ENCODE measurements around the gene SYNGR3.
A peak's percentile ranks its signal among the peaks of the same experiment; 100 is the strongest.

SYNGR3 gene

GRCh38 chr16:1976951-1977874, 12.6 kb upstream of the SYNGR3 start:
- DNase-seq (ENCODE audit: low spot score): no peak

DNA sequence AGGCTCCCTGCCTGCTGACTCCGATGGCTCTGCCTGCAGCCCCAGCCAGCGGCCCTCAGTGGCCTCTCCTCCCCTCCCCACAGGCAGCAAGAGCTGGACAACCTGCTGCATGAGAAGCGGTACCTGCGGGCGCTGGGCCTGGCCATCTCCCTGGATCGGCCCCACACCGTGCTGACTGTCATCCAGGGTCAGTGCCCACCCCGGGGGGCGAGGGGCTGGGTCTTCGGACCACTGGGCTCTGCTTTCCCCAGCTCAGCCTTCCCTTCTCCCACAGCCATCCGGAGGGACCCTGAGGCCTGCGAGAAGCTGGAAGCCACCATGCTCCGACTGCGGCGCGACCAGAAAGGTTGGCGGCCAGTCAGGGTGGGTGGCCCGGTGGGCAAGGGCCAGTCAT, 11.9 kb upstream of the SYNGR3 start:
- no peak for DNase-seq (ENCODE audit: low spot score)

- DNase-seq (ENCODE audit: low spot score): no peak
Observed at GRCh38 chr16:1978476-1979120, 11.2 kb upstream of the SYNGR3 start.

DNA sequence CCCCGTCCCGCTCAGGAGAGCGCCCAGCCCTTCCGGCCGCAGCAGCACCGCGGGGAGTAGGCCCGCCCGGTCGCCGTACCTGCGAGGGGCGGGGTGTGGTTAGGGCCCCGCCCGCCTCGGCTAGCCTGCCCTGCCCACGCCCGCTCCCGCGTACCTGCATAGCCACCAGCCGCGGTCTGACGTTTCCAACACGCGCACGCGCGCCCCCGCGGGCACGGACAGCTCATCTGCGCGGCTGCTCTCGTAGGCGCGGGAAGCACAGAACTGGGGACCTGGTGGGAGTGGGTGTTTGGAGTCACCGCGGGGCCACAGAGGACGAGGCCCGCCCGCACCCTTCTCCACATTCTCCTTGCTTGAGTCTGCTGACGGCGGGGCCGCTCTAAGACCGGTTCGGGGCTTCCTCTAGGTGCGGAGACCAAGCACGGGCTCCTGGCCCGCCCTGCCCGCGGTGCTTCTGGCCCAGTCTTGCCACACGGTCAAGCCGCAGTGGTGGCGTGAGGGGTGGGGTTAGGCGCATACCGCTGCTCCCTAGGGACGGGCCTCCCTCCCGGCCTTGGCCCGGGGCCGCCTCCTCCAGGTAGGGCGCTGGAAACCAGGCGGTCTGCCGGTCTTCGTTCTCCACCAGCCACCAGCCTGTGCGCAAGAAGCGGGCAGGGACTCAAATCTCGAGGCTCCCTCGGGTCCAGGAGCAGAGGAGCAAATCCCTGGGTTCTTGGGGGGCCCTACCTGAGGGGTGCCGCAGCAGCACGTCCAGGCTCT, 10.3 kb upstream of the SYNGR3 start:
- DNase-seq (ENCODE audit: low spot score): peak; percentile 60

DNA sequence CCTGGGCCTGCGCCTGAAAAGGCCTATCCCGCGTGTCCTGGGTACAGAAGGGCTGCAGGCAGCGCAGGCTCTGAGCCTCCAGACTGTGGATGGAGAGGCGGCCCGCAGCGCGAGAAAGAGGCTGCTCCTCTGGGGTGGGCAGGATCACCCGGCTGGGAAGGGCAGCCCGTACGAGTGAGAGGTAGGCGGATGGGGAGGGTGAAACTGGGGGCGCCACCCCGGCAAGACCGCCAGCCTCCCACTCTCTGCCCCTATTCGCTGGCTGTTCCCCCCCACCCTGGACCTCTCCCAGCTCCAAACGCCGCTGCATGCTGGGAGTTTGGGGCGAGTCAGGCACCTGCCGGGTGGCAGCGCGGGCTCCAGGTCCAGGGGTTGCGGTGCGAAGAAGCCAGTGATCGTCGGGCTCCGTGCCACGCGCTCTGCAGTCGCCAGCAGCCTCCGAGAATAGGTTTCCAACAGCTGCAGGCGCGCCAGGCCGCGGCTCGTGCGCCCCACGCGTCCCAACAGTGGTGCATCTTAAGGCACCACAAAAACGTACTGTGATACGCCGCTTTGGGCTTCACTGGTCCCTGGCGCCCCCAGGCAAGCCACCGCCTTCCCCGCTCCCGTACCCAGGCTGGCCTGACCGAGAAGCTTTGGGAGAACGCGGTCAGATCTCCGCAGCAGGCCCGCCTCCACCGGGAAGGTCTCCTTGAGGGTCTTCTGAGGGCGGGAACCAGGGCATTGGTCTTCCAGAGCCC, 9.6 kb upstream of the SYNGR3 start:
- no peak for DNase-seq (ENCODE audit: low spot score)

DNA sequence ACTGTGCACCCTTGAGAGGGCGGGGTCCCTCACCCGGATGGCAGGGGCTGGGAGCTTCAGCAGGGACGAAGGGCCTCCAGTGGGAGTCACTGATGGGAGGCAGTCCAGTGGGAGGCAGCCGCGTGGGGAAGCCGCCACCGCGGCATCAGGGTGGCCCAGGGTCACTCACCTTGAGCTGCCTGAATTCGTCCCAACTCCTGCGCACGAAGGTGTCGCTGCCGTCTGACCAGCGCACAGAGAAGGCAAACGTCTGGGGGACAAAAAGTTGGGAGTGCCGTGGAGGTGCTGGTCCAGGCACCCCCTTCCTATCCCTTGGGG, 9.0 kb upstream of the SYNGR3 start:
- no peak for DNase-seq (ENCODE audit: low spot score)

DNA sequence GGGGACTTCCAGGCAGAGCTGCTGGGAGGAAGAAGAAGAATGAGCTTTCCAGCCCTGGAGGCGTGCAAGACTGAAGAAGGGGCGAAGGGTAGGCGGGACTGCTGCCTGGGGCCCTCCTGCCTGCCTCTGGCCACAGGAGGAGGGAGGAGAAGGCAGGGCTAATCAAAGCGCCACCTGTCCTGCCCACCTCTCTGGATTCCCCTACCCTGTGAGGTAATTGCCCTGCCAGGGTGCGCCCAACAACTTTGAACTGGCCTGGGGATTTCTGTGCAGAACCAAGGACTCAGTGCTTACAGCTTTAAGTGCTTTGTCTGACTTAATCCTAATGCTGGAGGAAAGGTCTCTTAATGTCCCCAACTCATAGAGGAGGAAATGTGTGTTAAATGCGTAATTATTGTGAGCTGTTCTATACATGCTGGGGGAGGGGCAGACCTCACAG, 8.4 kb upstream of the SYNGR3 start, which contains the start of gene NOXO1:
Gene NOXO1, minus strand, starts transcription at position 72 of the 439 bp plus-strand sequence. CDS start 290 bp downstream, outside the sequence.
- no peak for DNase-seq (ENCODE audit: low spot score)

GRCh38 chr16:1982013-1982433, 7.7 kb upstream of the SYNGR3 start:
- DNase-seq (ENCODE audit: low spot score): no peak

GRCh38 chr16:1982991-1983543, 6.7 kb upstream of the SYNGR3 start:
- no peak for DNase-seq (ENCODE audit: low spot score)

DNA sequence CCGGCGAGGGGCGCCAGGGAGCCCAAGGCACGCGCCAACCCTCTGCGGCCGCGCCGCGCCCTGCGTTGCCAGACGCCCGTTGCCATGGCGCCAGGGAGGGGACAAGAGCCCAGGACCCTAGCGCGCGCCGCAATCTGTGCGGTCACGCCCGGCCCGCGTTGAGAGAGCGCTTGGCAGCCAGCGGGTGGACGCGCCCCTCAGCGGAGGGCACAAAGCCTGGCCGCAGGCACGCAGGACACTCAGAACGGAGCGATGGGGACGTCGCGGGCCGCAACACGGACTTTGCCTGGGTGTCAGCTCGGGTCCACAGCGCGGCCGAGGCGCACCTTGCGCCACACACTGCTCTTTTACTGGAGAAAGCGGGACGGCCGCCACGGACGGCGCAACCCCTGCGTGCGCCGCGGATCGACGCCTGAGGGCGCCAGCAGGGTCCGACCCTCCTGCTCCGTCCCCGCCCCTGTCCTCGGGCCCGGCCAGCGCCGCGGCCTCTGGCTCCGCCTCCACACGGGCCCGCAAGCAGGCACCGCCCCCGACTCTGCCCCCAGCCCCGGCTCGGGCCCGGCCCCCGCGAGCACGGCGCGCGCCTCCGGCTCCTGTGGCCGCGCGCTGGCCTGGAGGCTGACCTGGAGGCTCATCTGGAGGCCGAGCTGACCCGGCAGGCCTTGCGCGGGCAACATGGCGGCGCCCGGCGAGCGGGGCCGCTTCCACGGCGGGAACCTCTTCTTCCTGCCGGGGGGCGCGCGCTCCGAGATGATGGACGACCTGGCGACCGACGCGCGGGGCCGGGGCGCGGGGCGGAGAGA, 6.0 kb upstream of the SYNGR3 start, which contains the start of gene GFER:
Gene GFER, plus strand, starts transcription at position 650 of the 803 bp plus-strand sequence. Its CDS starts 26 bp downstream, at position 676.
- peak; percentile 85 for DNase-seq (ENCODE audit: low spot score)

GRCh38 chr16:1984347-1985225, 5.2 kb upstream of the SYNGR3 start:
- DNase-seq (ENCODE audit: low spot score): no peak

DNA sequence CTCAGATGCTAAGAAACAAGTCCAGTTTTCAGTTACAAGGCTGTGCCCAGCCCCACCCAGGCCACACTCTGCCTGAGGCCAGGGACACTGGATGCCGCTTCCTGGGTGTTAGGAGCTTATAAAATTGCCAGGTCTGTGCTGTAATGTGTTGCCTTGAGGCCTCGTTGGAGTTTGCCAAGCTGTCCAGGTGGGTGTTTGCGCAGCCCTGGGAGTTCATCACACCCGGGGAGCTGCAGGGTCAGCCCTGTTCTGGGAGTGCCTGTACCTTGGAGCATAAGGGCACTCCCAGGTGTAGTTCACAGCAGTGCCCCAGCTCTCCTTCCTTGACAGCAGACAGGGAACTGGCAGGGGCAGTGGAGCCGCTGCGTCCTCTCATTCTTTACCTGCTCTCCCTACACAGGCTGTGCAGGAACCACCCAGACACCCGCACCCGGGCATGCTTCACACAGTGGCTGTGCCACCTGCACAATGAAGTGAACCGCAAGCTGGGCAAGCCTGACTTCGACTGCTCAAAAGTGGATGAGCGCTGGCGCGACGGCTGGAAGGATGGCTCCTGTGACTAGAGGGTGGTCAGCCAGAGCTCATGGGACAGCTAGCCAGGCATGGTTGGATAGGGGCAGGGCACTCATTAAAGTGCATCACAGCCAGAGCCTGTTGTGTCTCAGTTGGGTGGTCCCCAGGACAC, 4.2 kb upstream of the SYNGR3 start:
- DNase-seq (ENCODE audit: low spot score): no peak

DNA sequence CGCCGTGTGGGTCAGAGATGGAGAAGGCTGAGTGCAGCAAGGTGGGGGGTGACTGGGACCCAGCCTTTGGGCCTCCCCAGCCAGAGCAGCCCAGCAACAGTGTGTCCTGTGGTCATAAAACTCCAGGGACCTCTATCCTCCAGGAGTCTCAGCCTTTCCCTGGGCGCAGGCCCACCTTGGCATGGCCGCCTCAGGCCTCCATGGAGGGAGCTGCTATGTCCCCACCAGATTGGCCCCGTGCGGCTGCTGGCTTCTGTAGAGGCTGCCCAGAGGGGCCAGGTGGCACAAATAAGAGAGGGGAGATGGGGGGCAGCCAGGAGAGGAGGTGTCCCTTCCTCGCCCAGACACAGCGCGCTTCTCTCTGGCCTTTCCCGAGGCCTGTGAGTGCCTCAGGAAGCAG, 2.6 kb upstream of the SYNGR3 start:
- no peak for DNase-seq (ENCODE audit: low spot score)

DNA sequence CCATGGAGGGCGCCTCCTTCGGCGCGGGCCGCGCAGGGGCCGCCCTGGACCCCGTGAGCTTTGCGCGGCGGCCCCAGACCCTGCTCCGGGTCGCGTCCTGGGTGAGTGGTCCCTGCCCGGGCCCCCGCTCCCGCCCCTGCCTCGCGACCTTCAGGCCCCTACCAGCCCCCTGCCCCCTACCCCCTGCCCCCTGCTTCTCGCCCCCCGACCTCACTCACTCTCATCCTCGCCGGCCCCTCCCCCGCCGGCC, 256 bp downstream of the SYNGR3 start:
- DNase-seq (ENCODE audit: low spot score): no peak

GRCh38 chr16:1990351-1991134, 773 bp downstream of the SYNGR3 start:
- peak; percentile 49 for DNase-seq (ENCODE audit: low spot score)

DNA sequence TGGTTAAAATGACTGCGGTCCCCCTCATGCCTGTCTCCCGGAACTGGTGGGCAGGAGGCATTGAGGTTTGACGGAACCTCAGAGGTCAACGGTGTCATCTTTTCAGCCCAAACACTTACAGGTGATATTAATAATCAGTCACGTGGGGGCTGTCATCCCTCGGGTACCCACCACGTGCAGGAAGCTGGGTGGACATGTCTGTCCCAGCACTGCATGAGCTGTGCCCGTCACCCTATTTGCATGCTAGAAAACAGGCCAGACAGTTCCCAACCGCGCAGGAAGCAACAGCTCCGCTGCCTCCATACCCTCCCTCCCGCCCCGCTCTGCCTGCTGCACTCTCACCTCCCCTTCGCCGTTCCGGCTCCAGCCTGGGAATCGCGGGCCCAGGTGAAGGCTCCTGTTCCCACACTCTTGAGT, 1.4 kb downstream of the SYNGR3 start:
- DNase-seq (ENCODE audit: low spot score): no peak

DNA sequence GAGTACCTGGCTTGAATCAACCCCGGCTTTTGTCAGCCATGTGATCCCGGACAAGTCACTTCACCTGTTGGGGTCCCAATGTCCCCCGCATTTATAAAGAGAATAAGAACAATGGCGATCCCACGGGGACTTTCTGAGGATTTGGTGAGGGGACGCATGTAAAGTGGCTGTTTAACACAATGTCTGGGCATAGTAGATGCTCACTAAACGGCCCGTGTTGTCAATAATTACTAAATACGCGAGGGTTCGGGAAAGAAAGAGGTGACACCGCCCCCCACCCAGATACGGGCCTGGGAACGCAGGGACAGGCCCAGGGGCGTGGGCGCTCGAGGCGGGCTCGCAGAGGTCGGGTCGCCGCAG, 1.8 kb downstream of the SYNGR3 start:
- DNase-seq (ENCODE audit: low spot score): no peak

DNA sequence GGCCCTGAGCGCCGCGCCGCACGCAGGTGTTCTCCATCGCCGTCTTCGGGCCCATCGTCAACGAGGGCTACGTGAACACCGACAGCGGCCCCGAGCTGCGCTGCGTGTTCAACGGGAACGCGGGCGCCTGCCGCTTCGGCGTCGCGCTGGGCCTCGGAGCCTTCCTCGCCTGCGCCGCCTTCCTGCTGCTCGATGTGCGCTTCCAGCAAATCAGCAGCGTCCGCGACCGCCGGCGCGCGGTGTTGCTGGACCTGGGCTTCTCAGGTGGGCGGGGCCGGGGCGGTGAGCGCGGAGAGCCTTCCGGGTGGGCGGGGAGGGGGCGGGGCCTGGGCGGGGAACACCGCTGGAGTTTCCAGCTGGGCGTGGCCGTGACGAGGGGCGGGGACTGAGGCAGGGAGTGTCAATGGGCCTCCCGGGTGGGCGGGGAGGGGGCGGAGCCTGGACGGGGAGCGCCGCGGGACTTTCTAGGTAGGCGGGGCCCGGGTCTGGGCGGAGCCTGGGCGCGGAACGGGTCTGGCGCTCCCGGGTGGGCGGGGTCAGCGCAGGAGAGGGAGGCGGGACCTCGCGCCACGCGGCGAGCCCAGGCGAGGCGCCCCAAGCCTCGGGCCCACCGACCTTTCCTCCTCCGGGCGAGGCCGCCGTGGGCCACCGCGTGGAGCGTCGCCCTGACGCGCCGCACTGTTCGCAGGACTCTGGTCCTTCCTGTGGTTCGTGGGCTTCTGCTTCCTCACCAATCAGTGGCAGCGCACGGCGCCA, 2.4 kb downstream of the SYNGR3 start:
- DNase-seq (ENCODE audit: low spot score): peak; percentile 66
